Trophoblast cell (in vitro differentiated cells and primary cell): ENCODE data around the gene SYNJ2.

Source experiments
- DNase-seq, 2 donors: peaks; one replicate each; pipeline ENCODE4 v3.0.0-alpha.2; 2016
- H2AFZ ChIP-seq: 2 replicates; pipeline ENCODE4 v1.6.1; 2013; ENCODE audit warnings: low read length, moderate library complexity, mild to moderate bottlenecking; ENCODE audit not compliant: insufficient read depth, poor library complexity
- H2AK5ac ChIP-seq: 2 replicates; pipeline ENCODE4 v1.6.1; 2013; ENCODE audit warnings: mild to moderate bottlenecking, low read length
- H2BK120ac ChIP-seq: 2 replicates; pipeline ENCODE4 v1.6.1; 2013; ENCODE audit warnings: low read length, mild to moderate bottlenecking, moderate library complexity; ENCODE audit not compliant: insufficient read depth, poor library complexity
- H2BK12ac ChIP-seq: 2 replicates; pipeline ENCODE4 v1.6.1; 2013; ENCODE audit warnings: mild to moderate bottlenecking, low read length, moderate library complexity
- H2BK5ac ChIP-seq: 2 replicates; pipeline ENCODE4 v1.6.1; 2013; ENCODE audit warnings: low read length, low read depth, moderate library complexity, mild to moderate bottlenecking; ENCODE audit not compliant: poor library complexity
- H3K14ac ChIP-seq: 2 replicates; pipeline ENCODE4 v1.6.1; 2013; ENCODE audit warnings: mild to moderate bottlenecking, low read length
- H3K18ac ChIP-seq: 2 replicates; pipeline ENCODE4 v1.6.1; 2013; ENCODE audit warnings: mild to moderate bottlenecking, low read length
- H3K23ac ChIP-seq: 2 replicates; pipeline ENCODE4 v1.6.1; 2013; ENCODE audit warnings: low read length
- H3K27ac ChIP-seq: 2 replicates; pipeline ENCODE4 v1.5.1; 2013; ENCODE audit warnings: low read depth, mild to moderate bottlenecking, inconsistent platforms, low read length, moderate library complexity
- H3K27me3 ChIP-seq: 2 replicates; pipeline ENCODE4 v1.6.1; 2013; ENCODE audit warnings: inconsistent platforms, mild to moderate bottlenecking, low read length, moderate library complexity; ENCODE audit not compliant: insufficient read depth
- H3K36me3 ChIP-seq, 2 experiments: 1 replicate in 1 of 2; 2 replicates in 1 of 2; pipeline ENCODE4 v1.6.1; 2013; ENCODE audit warnings: low read length in 2 of 2, mild to moderate bottlenecking in 2 of 2, moderate library complexity in 1 of 2; ENCODE audit not compliant: insufficient read depth in 2 of 2, control insufficient read depth in 1 of 2
- H3K4ac ChIP-seq: 2 replicates; pipeline ENCODE4 v1.6.1; 2013; ENCODE audit warnings: low read depth, mild to moderate bottlenecking, low read length, moderate library complexity
- H3K4me1 ChIP-seq, 2 experiments: 1 replicate in 1 of 2; 2 replicates in 1 of 2; pipeline ENCODE4 v1.6.1; 2013; ENCODE audit warnings: low read length in 2 of 2, mild to moderate bottlenecking in 2 of 2, moderate library complexity in 1 of 2; ENCODE audit not compliant: insufficient read depth in 2 of 2, control insufficient read depth in 1 of 2
- H3K4me2 ChIP-seq: 2 replicates; pipeline ENCODE4 v1.6.1; 2013; ENCODE audit warnings: inconsistent platforms, mild to moderate bottlenecking, low read length, moderate library complexity
- H3K4me3 ChIP-seq: 2 replicates; pipeline ENCODE4 v1.5.1; 2013; ENCODE audit warnings: mild to moderate bottlenecking, low read depth, low read length, inconsistent platforms
- H3K79me1 ChIP-seq: one replicate; pipeline ENCODE4 v1.6.1; 2013; ENCODE audit warnings: low read length
- H3K79me2 ChIP-seq: 2 replicates; pipeline ENCODE4 v1.6.1; 2013; ENCODE audit warnings: low read length, mild to moderate bottlenecking; ENCODE audit not compliant: control insufficient read depth, insufficient read depth, poor library complexity
- H3K9ac ChIP-seq: 2 replicates; pipeline ENCODE4 v1.6.1; 2013; ENCODE audit warnings: mild to moderate bottlenecking, low read length
- H3K9me3 ChIP-seq: 2 replicates; pipeline ENCODE4 v1.6.1; 2013; ENCODE audit warnings: low read depth, mild to moderate bottlenecking, control low read depth, inconsistent platforms, low read length; ENCODE audit not compliant: insufficient read depth
- H4K12ac ChIP-seq: 2 replicates; pipeline ENCODE4 v1.6.1; 2013; ENCODE audit warnings: low read depth, mild to moderate bottlenecking, low read length, moderate library complexity
- H4K8ac ChIP-seq: 2 replicates; pipeline ENCODE4 v1.6.1; 2013; ENCODE audit warnings: low read depth, mild to moderate bottlenecking, low read length, moderate library complexity
- H4K91ac ChIP-seq: one replicate; pipeline ENCODE4 v1.6.1; 2013; ENCODE audit warnings: low read depth, mild to moderate bottlenecking, low read length, moderate library complexity
- WGBS: extraction: QIAGEN DNeasy Blood & Tissue Kit; methylation state at CpG from one replicate; pipeline ENCODE4 v1.1.7; 2013; ENCODE audit warnings: missing lambda C conversion rate; ENCODE audit not compliant: insufficient read length, insufficient coverage; ENCODE audit errors: extremely low coverage; 5-methylcytosine and 5-hydroxymethylcytosine counted together

SYNJ2 gene

DNA sequence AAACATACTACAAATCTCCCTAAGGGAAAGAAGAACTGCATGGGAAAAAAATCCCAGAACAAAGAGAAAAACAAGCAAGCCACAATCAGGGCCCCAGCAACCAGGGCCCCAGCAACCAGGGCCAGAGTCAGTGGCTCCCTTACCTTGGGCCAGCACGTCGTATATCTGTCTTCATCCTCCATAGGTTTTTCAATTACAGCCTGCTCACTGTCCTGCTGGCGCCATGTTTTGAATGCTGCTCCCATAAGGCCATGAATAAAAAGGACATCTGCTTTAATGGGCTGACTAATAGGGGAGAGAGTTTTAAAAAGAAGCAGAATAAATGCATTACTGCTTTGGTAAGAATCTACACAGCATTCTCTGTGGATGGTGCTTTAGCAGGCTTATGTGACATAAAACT lies 137.2 kb downstream of the SYNJ2 start:
- no peaks in the 10 kb centered on the region for H3K9me3 ChIP-seq
- no peak overlapping the region for H4K12ac ChIP-seq
- H3K23ac ChIP-seq = no peak overlapping the region
- no CpG with 5 or more reads among the region's 3 CpGs for WGBS
- H3K79me2 ChIP-seq = no peaks in the 10 kb centered on the region
- H3K27ac ChIP-seq = no peak overlapping the region
- H3K36me3 ChIP-seq = peaks cover 3% of the 10 kb centered on the region in 2 experiments
- H2BK5ac ChIP-seq = no peak overlapping the region
- no peak overlapping the region for H4K91ac ChIP-seq
- no peaks in the 10 kb centered on the region for H3K4me1 ChIP-seq
- no peak overlapping the region for H3K14ac ChIP-seq
- H3K9ac ChIP-seq = no peak overlapping the region
- no peaks in the 10 kb centered on the region for H3K79me1 ChIP-seq
- H3K4me3 ChIP-seq = no peak overlapping the region
- no peak overlapping the region for H2BK120ac ChIP-seq
- H3K4ac ChIP-seq = no peak overlapping the region
- H4K8ac ChIP-seq = no peak overlapping the region
- DNase-seq = no peak
- no peak overlapping the region for H2AFZ ChIP-seq
- H3K4me2 ChIP-seq = no peak overlapping the region
- H3K18ac ChIP-seq = no peak overlapping the region
- H2AK5ac ChIP-seq = no peak overlapping the region
- no peak overlapping the region for H2BK12ac ChIP-seq
- no peaks in the 10 kb centered on the region for H3K27me3 ChIP-seq

DNA sequence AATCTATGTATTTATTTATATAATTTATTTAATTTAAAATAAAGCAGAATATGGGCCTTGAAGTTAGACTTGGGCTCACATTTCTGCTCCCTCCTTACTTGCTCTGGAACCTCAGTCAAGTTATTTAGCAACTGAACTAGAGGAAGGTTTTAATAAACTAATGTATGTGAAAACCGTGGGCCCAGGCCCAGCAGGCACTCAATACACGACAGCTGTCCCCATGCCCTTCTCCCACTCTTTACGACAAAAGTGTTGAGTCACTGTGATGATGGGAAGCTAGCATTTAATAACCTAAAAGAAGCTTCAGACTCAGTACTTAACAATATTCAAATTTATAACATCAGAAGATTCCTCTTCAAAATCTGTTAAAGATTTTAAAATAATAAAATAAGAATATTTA lies 139.7 kb downstream of the SYNJ2 start:
- H3K4me2 ChIP-seq = no peak overlapping the region
- H3K27me3 ChIP-seq = no peaks in the 10 kb centered on the region
- H3K14ac ChIP-seq = no peak overlapping the region
- H2AFZ ChIP-seq = no peak overlapping the region
- H3K18ac ChIP-seq = no peak overlapping the region
- no peak overlapping the region for H3K27ac ChIP-seq
- no peak overlapping the region for H3K23ac ChIP-seq
- H2BK120ac ChIP-seq = no peak overlapping the region
- no peak overlapping the region for H3K4ac ChIP-seq
- no peak overlapping the region for H4K91ac ChIP-seq
- no peak overlapping the region for H4K8ac ChIP-seq
- H3K9me3 ChIP-seq = no peaks in the 10 kb centered on the region
- H3K36me3 ChIP-seq = peaks cover 3% of the 10 kb centered on the region in 2 experiments
- no peaks in the 10 kb centered on the region for H3K79me1 ChIP-seq
- no peaks in the 10 kb centered on the region for H3K4me1 ChIP-seq
- DNase-seq = no peak
- H2AK5ac ChIP-seq = no peak overlapping the region
- H2BK5ac ChIP-seq = no peak overlapping the region
- no peak overlapping the region for H3K4me3 ChIP-seq
- H4K12ac ChIP-seq = no peak overlapping the region
- H3K79me2 ChIP-seq = no peaks in the 10 kb centered on the region
- no peak overlapping the region for H2BK12ac ChIP-seq
- H3K9ac ChIP-seq = no peak overlapping the region
- WGBS = no CpG with 5 or more reads among the region's 3 CpGs

DNA sequence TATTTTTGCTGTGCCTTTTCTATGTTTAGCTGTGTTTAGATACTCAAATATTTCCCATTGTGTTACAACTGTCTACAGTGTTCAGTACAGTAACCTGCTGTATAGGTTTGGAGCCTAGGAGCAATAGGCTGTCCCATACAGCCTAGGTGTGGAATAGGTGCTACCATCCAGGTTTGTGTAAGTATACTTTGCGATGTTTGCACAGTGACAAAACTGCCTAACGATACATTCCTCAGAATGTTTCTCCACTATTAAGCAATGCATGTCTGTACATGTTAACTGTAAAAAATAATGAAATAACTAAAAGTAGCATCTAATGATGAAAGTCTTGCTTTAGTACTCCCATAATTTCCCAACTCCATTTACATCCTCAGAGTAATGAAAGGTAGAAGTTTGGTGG lies 140.4 kb downstream of the SYNJ2 start:
- H3K4ac ChIP-seq = no peak overlapping the region
- WGBS = no CpG with 5 or more reads among the region's 2 CpGs

DNA sequence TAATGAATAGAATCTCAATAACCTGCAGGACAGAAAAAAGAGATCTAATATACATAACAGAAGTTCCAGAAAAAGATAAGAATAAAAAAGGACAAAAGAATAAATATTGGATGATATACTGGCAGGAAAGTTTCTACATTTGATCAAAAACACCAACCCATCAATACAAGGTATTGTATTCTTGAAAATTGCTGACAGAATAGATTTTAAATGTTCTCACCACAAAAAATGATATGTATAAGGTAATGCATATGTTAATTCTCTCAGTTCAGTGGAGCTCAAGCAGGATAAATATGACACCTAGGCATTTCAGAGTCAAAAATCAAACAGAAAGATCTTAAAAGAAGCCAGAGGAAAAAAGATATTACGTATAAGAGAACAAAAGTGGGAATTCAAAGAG lies 142.6 kb downstream of the SYNJ2 start:
- Histone ChIP-seq H4K8ac (no peak overlapping the region), H3K9me3 (no peaks in the 10 kb centered on the region), H3K27ac (no peak overlapping the region), H3K4me2 (no peak overlapping the region), H3K79me1 (no peaks in the 10 kb centered on the region), H3K23ac (no peak overlapping the region), H3K14ac (no peak overlapping the region), H2BK5ac (no peak overlapping the region), H3K18ac (no peak overlapping the region), H4K91ac (no peak overlapping the region), H3K4me3 (no peak overlapping the region), H3K79me2 (no peaks in the 10 kb centered on the region), H3K36me3 (peaks cover 0 to 3% of the 10 kb centered on the region in 2 experiments), H2AK5ac (no peak overlapping the region), H3K27me3 (no peaks in the 10 kb centered on the region), H4K12ac (no peak overlapping the region), H3K9ac (no peak overlapping the region), H2AFZ (no peak overlapping the region), H2BK12ac (no peak overlapping the region), H3K4me1 (no peaks in the 10 kb centered on the region), H3K4ac (no peak overlapping the region), H2BK120ac (no peak overlapping the region)
- no peak for DNase-seq
- no CpG with 5 or more reads among the region's 1 CpG for WGBS

More for the DNA sequence above, 140.4 kb downstream of the SYNJ2 start:
- Histone ChIP-seq H3K4me1 (no peaks in the 10 kb centered on the region), H3K9me3 (no peaks in the 10 kb centered on the region), H3K14ac (no peak overlapping the region), H2AFZ (no peak overlapping the region), H3K23ac (no peak overlapping the region), H3K4me2 (no peak overlapping the region), H2BK12ac (no peak overlapping the region), H3K27me3 (no peaks in the 10 kb centered on the region), H2BK5ac (no peak overlapping the region), H3K79me1 (no peaks in the 10 kb centered on the region), H4K8ac (no peak overlapping the region), H4K91ac (no peak overlapping the region), H3K27ac (no peak overlapping the region), H3K79me2 (no peaks in the 10 kb centered on the region), H2BK120ac (no peak overlapping the region), H3K18ac (no peak overlapping the region), H3K9ac (no peak overlapping the region), H4K12ac (no peak overlapping the region), H2AK5ac (no peak overlapping the region), H3K4me3 (no peak overlapping the region), H3K36me3 (peaks cover under 1 to 3% of the 10 kb centered on the region in 2 experiments)
- DNase-seq = no peak
